Hair follicular keratinocyte (primary cell): Measurements from ENCODE around the gene PCBP1. TPM values are rescaled to one million over a fixed set of nuclear protein-coding genes. Genes with fewer than 3 reads are reported as not detected.

Source experiments
- total RNA-seq: library from RNA; depleted of rRNA; stranded (reverse); fragments of >200 nt; gene quantifications from 2 replicates; pipeline ENCODE4 v1.2.3, GENCODE V29; 2015

PCBP1 gene
- 67.7 and 82.7 TPM in 2 replicates for total RNA-seq

DNA sequence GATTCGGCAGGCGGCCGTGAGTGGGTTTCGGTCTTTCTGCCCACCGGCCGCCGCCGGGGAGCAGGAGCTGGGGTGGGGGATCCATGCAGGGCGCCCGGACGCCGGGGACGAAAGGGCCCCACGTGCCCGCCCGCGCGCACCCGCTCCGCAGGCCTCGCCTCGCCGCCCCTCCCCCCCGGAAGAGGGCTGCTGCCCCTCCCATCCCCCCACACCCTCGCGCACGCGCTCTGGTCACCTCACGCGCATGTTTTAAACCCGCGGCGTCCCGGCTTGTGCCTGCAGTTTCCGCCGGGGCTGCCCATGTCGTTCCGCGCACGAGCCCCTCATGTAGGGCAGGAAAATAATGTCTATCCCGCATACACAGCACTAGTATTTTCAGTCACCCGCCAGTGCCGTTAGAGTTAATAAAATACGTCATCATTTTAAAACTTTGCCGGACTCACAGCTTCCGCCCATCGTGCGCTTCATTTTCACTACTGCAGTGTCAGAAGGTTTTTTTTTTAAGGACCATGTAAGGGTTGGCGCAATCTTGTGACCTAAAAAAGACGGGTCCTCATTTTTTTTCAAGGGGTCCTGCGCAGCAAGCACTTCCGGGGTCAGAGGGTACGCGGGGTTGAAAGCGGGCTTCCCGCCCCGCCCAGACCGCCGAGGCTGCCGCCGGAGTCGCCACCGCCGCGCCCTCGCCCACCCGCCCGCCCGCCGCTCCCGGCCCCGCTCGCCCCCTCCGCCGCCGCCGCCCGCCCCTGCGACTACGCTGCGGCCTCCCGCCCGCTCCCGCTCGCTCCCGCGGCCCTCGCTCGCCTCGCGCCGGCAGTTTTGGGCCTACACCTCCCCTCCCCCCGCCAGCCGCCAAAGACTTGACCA is at the start of gene PCBP1:
TSS of gene PCBP1 (plus strand) at position 640 of the 864 bp plus-strand sequence. CDS start 267 bp downstream, outside the sequence.

Other genes starting within 250 kb of the PCBP1 start
- gene SNRNP27, start 193.5 kb upstream of the PCBP1 start, total RNA-seq, result 50.9 and 53.3 TPM in 2 replicates
- 3.5 and 10.9 TPM in 2 replicates for gene MXD1, start 172.4 kb upstream of the PCBP1 start, total RNA-seq
- 0.19 and 0.62 TPM in 2 replicates for gene ASPRV1, start 125.8 kb upstream of the PCBP1 start, total RNA-seq
- gene C2orf42, start 103.5 kb downstream of the PCBP1 start, total RNA-seq, result 7.4 and 13.7 TPM in 2 replicates
- 23.8 and 25.2 TPM in 2 replicates for gene TIA1, start 161.2 kb downstream of the PCBP1 start, total RNA-seq
- gene PCYOX1, start 170.7 kb downstream of the PCBP1 start, total RNA-seq, result 27.9 and 34.8 TPM in 2 replicates
- gene SNRPG, start 206.3 kb downstream of the PCBP1 start, total RNA-seq, result 194 and 292 TPM in 2 replicates
- 23.6 and 40.4 TPM in 2 replicates for gene FAM136A, start 214.6 kb downstream of the PCBP1 start, total RNA-seq